SK-MEL-5 (cell line): ENCODE results near the gene DENND6B. TPM values are rescaled to one million over a fixed set of nuclear protein-coding genes. Genes with fewer than 3 reads are reported as not detected.

ENCODE experiments used
- DNase-seq: peaks from one replicate; pipeline ENCODE4 v3.0.0-alpha.2; 2016; ENCODE audit warnings: low read depth, low spot score
- in situ Hi-C: cut with HindIII; loops from 2 replicates; pipeline ENCODE4 v1.10.0; 2016; ENCODE audit warnings: low sequenced_read_pairs, high pct_unique_total_duplicates, low pct_unique_long_range_greater_than_20kb
- total RNA-seq: library from RNA; depleted of rRNA; stranded (reverse); fragments of >200 nt; shearing (Covaris generic); gene quantifications from 2 replicates; pipeline ENCODE4 v1.2.3, GENCODE V29; 2014

DENND6B gene
- total RNA-seq, 1 experiment from 2014 or later, result 0.66 TPM

- in situ Hi-C loops, result no loop called here
- no peak for DNase-seq
Observed at GRCh38 chr22:50308986-50309600, 17.7 kb downstream of the DENND6B start.

- DNase-seq, result peak; percentile 16
- in situ Hi-C loops, result no loop called here
Observed at GRCh38 chr22:50308597-50308935, 18.2 kb downstream of the DENND6B start.

GRCh38 chr22:50307890-50308596 lies 18.8 kb downstream of the DENND6B start:
- in situ Hi-C loops, result no loop called here
- DNase-seq, result no peak

- peak; percentile 72 for DNase-seq
- in situ Hi-C loops, result no loop called here
Observed at GRCh38 chr22:50306753-50307749, 19.8 kb downstream of the DENND6B start, which contains the start of gene PLXNB2. Gene PLXNB2, minus strand, starts transcription at chr22:50307646. Its CDS starts 17,062 bp downstream, at chr22:50290584.

GRCh38 chr22:50305923-50306566 lies 20.8 kb downstream of the DENND6B start:
- DNase-seq, result peak; percentile 58
- in situ Hi-C loops, result no loop called here

- in situ Hi-C loops, result no loop called here
- no peak for DNase-seq
Observed at GRCh38 chr22:50305393-50305922, 21.4 kb downstream of the DENND6B start.

- no peak for DNase-seq
- in situ Hi-C loops, result no loop called here
Observed at GRCh38 chr22:50304528-50305392, 22.1 kb downstream of the DENND6B start.

GRCh38 chr22:50303848-50304527 lies 22.8 kb downstream of the DENND6B start:
- no peak for DNase-seq
- in situ Hi-C loops, result no loop called here

GRCh38 chr22:50303515-50303847 lies 23.3 kb downstream of the DENND6B start:
- no peak for DNase-seq
- in situ Hi-C loops, result no loop called here

- in situ Hi-C loops, result no loop called here
- DNase-seq, result no peak
Observed at GRCh38 chr22:50302564-50302963, 24.2 kb downstream of the DENND6B start.

- DNase-seq, result no peak
- in situ Hi-C loops, result no loop called here
Observed at GRCh38 chr22:50302041-50302541, 24.7 kb downstream of the DENND6B start.

GRCh38 chr22:50301581-50301991 lies 25.2 kb downstream of the DENND6B start:
- DNase-seq, result no peak
- in situ Hi-C loops, result no loop called here

- no peak for DNase-seq
- in situ Hi-C loops, result no loop called here
Observed at GRCh38 chr22:50300620-50301257, 26.1 kb downstream of the DENND6B start.

GRCh38 chr22:50299785-50300619 lies 26.8 kb downstream of the DENND6B start:
- in situ Hi-C loops, result no loop called here
- DNase-seq, result no peak
